ENCODE measurements around the gene MAGI2.

The MAGI2 gene

DNA sequence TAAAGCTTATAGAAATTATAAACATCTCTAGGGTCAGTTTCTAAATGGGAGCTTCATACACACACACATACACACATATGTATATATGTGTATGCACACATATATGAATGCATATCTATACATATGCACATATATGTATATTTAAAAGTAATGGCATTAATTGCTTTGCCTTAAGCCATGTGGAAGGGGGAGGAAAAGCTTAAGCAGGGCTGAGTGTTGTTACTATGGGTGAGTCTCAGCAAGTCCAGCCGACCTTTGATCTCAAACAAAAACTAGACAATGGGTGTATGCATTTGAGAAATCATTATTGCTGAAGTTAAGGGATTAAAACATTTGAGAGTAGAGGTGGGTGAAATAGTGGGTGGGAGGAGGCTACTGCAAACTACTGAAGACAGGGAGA is 546.7 kb downstream of the MAGI2 start:
- no peak for DNase-seq (ENCODE audit: low read depth)

- DNase-seq (ENCODE audit: low read depth), result no peak
Observed at GRCh38 chr7:78905436-78905835, 548.0 kb downstream of the MAGI2 start.

DNA sequence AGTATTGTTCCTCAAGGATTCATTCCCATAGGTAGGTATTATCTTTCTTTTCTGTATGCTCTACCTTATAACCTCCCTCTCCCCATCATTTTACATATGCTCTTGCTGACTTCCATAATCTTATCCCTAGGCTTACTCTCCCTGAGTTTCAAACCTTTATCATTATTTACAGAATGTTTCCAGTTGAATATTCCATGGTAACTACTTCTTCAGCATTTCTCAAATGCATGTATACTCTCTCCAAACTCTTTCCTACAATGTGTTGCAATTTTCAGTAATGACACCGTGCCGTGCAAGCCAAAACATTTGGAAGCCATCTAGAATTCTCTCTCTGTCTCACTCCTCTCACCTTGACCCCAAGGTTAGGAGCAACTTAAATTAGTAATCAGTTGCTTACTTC is 548.5 kb downstream of the MAGI2 start:
- no peak for DNase-seq (ENCODE audit: low read depth)

DNA sequence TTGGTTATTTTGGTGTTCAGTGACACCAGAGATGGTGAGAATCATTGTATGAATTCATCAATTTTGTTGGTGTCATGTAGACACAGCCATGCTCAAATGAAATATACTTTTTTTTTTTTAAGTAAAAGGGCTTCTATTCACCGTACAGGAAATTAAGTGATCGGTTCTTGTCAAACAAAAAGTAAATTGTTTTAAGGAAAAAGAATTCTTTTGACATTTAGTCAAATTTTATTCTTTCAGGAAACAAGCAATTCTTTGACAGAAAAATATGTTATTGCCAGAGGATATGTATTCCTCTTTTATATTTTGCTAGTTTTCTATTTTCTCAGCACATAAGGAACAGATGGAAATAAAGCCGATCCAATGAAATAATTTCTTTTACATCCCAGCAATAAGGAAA is 551.9 kb downstream of the MAGI2 start:
- DNase-seq (ENCODE audit: low read depth), result no peak

- DNase-seq (ENCODE audit: low read depth), result no peak
Observed at GRCh38 chr7:78900806-78901205, 552.7 kb downstream of the MAGI2 start.

DNA sequence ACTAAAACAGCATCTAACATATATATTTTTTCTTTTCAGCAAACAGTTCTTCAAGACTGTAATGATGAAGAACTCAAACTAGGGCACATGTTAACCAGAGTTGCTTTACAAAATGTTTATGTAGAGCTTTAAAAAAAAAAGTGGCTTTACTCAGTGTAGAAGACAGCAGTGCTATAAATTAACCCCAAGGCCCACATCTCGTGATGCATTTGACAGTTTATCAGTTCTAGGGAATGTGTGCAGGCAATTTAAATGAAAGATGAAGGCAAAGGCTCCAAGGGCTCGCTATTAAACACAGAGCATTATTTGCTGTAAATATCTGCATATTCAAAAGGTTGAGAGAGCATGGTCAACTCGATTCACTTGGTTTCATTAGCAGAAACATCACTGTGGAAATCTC is 558.1 kb downstream of the MAGI2 start:
- no peak for DNase-seq (ENCODE audit: low read depth)

DNA sequence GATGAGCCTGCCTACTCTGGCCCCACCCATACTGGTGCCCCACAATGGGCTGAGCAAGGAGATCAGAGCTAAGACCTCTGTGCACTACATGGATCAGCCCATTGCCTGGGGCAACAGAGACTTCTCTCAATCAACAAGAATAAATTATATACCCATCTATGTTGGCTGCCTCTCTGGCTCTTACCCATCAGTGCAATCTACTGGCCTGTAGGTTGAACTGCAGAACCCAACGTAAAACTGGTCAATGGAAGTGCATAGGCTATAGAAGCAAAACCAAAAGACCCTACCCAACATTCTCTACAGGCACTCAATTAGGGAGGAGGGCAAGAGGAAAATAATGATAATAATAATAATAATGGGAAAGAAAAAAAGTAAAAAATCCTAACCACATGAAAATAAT is 574.3 kb downstream of the MAGI2 start:
- DNase-seq (ENCODE audit: low read depth), result no peak

- DNase-seq (ENCODE audit: low read depth), result no peak
Observed at GRCh38 chr7:78873117-78873516, 580.4 kb downstream of the MAGI2 start.

GRCh38 chr7:78864339-78864738 is 589.1 kb downstream of the MAGI2 start:
- DNase-seq (ENCODE audit: low read depth), result no peak

GRCh38 chr7:78863281-78863680 is 590.2 kb downstream of the MAGI2 start:
- no peak for DNase-seq (ENCODE audit: low read depth)

DNA sequence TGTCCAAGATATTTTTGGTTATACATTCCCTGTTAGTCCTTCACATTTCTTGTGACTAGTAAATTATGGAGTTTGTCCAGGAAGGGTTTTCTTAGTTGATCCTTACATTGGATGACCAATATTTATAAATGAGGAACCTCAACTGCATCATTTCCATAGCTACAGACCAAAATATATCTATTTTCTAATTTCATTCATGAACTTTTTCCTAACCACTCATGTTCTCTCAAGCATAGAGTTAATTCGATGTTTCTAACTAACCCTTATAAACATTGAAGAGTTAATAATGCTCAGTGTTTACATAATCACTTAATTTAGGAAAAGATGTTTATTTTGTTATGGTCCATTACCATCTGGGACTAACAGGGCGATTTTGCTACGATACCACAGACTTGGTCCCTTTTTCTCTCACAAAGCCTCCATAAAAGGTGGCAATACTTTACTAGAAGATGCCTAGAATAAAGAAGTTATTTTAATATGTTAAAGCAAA is 591.0 kb downstream of the MAGI2 start:
- DNase-seq (ENCODE audit: low read depth), result no peak

DNA sequence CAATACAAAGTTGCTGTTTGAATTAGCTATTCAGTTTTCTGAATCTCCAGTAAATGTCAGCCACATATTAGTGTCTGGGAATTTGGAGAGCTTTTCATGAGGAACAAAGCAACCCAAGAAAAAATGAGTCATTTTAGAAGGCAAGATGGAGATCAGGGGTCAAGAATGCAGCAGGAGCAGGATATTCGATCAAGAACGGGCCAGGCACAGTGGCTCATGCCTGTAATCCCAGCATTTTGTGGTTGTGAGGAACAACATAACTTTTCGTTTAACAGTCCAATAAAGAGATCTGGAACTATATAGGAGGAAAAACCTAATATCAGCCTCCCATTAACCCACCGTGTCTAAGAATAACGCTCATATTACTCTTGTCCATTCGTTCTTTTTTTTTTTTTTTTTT is 600.5 kb downstream of the MAGI2 start:
- no peak for DNase-seq (ENCODE audit: low read depth)

DNA sequence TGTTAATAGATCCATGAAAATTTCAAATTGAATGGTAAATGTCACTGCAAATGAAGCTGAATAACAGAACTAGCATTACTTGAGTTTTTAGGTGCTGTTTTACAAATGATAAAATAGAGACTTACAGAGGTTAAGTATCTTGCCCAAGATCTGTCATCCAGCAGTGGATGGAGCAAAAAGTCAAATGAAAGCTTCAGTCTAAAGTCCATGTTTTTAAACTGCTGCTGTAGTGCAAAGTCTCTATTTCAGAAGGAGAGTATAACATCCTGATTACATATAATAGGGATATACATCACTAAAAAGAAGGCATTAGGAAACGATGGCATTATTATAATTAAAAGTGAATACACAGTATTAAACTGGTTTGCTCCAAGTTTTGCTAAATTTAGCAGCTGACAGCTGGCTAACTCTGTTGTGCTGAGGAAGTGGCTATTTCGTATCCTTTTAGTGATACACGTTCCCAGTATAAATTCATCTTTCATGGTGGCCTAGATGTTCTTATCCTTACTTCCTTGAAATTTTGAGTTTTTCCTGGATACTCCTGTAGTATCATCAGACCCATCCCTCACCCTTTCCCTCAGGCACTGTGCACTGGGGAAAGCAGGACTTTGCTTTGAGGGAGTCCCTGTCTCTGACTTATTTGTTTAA is 603.2 kb downstream of the MAGI2 start:
- DNase-seq (ENCODE audit: low read depth), result no peak

DNA sequence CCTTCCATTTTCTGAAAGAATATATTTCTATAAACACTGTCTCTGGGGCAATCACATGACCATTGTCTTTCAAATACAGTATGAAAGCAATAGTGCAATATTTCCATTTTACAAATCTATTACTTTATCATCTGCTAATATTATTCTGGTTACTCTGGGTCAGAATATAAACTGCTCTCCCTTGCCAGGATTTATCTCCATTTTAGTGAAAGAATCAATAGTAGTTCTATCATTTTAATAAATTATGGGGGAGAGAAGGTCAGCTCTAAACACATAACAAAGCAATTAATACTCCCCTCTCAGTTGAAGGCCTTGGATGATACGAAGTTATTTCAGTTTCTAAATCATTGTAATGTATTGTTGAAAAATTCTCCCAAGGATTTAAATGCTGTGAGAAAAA is 608.3 kb downstream of the MAGI2 start:
- no peak for DNase-seq (ENCODE audit: low read depth)

- DNase-seq (ENCODE audit: low read depth), result no peak
Observed at GRCh38 chr7:78842068-78842467, 611.4 kb downstream of the MAGI2 start.

DNA sequence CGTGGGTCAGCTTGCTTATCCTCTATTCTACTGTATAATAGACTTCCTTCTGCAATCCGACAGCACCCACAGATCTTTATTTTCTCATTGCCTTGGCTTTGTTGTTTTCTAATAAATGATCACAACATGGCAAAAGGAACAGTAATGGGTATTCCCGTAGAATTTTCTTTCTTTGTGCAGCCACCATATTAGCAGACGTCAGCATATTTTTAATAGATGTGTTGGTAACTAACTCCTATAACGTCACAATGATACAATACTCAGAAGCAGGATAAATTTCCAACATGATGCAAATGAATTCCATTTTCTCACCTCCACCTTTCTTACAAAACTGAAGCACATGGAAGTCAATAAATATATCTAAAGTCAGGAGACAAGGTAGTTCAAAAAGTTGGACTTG is 617.6 kb downstream of the MAGI2 start:
- no peak for DNase-seq (ENCODE audit: low read depth)

DNA sequence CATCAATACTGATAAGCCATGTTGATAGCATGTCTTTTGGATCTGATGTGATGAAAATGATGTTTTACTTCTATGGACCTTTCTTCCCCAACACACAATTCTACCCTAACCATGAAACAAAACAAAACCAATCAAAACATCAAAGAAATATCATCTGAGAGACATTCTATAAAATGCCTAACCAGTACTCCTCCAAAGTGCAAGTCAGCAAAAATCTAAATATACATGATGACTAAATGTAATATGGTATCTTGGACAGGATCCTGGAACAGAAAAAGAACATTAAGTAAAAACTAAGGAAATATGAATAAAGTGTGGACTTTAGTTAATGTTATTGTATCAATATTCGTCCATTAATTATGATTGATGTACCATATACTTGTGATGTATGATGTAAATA is 625.1 kb downstream of the MAGI2 start:
- DNase-seq (ENCODE audit: low read depth), result no peak

DNA sequence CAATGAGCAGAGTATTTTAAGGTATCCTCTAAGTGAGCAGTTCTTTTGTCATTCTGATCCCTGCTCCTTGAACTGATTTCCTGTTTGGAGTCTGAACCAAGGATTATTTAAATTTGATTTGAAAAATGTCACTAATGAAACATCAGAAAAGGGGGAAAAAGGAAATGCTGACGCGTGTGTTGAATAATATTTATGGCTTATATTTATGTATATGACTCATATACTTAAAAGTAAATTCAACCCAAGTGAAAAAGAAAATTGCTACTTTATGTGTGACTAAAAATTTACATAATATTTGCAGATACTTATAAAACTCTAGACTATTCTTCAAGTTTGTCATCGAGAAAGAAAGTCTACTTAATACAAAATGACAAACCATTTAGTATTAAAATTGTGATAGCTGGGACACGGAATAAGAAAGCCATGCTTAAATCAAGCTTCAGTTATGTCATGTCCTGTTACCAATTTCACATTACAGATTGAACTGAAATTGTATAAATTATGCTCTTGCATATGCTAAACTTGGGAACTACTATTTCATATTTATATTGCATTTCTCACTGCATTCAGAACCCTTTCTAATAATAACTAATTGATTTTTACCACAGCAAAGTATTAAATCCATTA is 649.9 kb downstream of the MAGI2 start:
- no peak for DNase-seq (ENCODE audit: low read depth)

GRCh38 chr7:78794101-78794500 is 659.4 kb downstream of the MAGI2 start:
- no peak for DNase-seq (ENCODE audit: low read depth)

- no peak for DNase-seq (ENCODE audit: low read depth)
Observed at GRCh38 chr7:78792624-78793023, 660.8 kb downstream of the MAGI2 start.

- DNase-seq (ENCODE audit: low read depth), result no peak
Observed at GRCh38 chr7:78792006-78792405, 661.5 kb downstream of the MAGI2 start.

- no peak for DNase-seq (ENCODE audit: low read depth)
Observed at GRCh38 chr7:78788464-78788863, 665.0 kb downstream of the MAGI2 start.

- DNase-seq (ENCODE audit: low read depth), result no peak
Observed at GRCh38 chr7:78787854-78788253, 665.6 kb downstream of the MAGI2 start.

GRCh38 chr7:78786055-78786454 is 667.4 kb downstream of the MAGI2 start:
- DNase-seq (ENCODE audit: low read depth), result no peak

Data from stimulated activated CD8-positive, alpha-beta memory T cell treated with anti-CD3 and anti-CD28 coated beads, Interleukin-15, amount 100 ng/mL, for 1 hour (primary cell).